GM23338 (cell line): ENCODE results near the gene KAZN. TPM values are rescaled to one million over a fixed set of nuclear protein-coding genes. Genes with fewer than 3 reads are reported as not detected.

Experiments used
- ATAC-seq: fragments of 200-7000 bp; cut with Tn5 transposase; 3 replicates; pipeline ENCODE4 v1.9.1; 2020
- DNase-seq: peaks from one replicate; pipeline ENCODE4 v3.0.0-alpha.2; 2015; ENCODE audit warnings: low spot score
- H2AFZ ChIP-seq: fragments of 200-600 bp; sonication (generic); 2 replicates; pipeline ENCODE4 v1.8.0; 2016; ENCODE audit warnings: antibody characterized with exemption, mild to moderate bottlenecking, moderate library complexity
- H3F3A ChIP-seq: fragments of 200-600 bp; sonication (generic); replicated peaks from 2 replicates; pipeline ENCODE4 v1.8.0; 2017; ENCODE audit warnings: antibody characterized with exemption, mixed run types, low read depth
- H3K27ac ChIP-seq: fragments of 200-600 bp; sonication (generic); 2 replicates; pipeline ENCODE4 v1.6.1; 2016; ENCODE audit warnings: low read depth
- H3K27me3 ChIP-seq: fragments of 200-600 bp; sonication (generic); 2 replicates; pipeline ENCODE4 v1.8.0; 2016; ENCODE audit warnings: mild to moderate bottlenecking, mixed run types, moderate library complexity; ENCODE audit not compliant: insufficient read depth
- H3K36me3 ChIP-seq: fragments of 200-600 bp; sonication (generic); 2 replicates; pipeline ENCODE4 v1.8.0; 2016; ENCODE audit warnings: mild to moderate bottlenecking; ENCODE audit not compliant: insufficient read depth
- H3K4me1 ChIP-seq: fragments of 200-600 bp; sonication (generic); 2 replicates; pipeline ENCODE4 v1.8.0; 2016; ENCODE audit warnings: mild to moderate bottlenecking, moderate library complexity; ENCODE audit not compliant: insufficient read depth
- H3K4me2 ChIP-seq: fragments of 200-600 bp; sonication (generic); 2 replicates; pipeline ENCODE4 v1.7.1; 2017; ENCODE audit warnings: mixed run types
- H3K4me3 ChIP-seq: fragments of 200-600 bp; sonication (generic); 2 replicates; pipeline ENCODE4 v1.6.1; 2016; ENCODE audit warnings: mixed run types
- H3K79me2 ChIP-seq: fragments of 200-600 bp; sonication (generic); replicated peaks from 2 replicates; pipeline ENCODE4 v1.8.0; 2017; ENCODE audit warnings: mild to moderate bottlenecking; ENCODE audit not compliant: insufficient read depth
- H3K9me2 ChIP-seq: fragments of 200-600 bp; sonication (generic); 2 replicates; pipeline ENCODE4 v1.8.0; 2017; ENCODE audit not compliant: insufficient read depth
- H4K20me1 ChIP-seq: fragments of 200-600 bp; sonication (generic); replicated peaks from 2 replicates; pipeline ENCODE4 v1.8.0; 2017; ENCODE audit warnings: mild to moderate bottlenecking; ENCODE audit not compliant: insufficient read depth
- H3K27ac Mint-ChIP-seq: 2 replicates; pipeline ENCODE4 v1.8.0; 2020; ENCODE audit warnings: inconsistent platforms, mild to moderate bottlenecking, moderate library complexity, mixed read lengths
- H3K27me3 Mint-ChIP-seq: 3 replicates; pipeline ENCODE4 v1.8.0; 2022; ENCODE audit warnings: low read depth, mild to moderate bottlenecking, moderate library complexity, mixed read lengths, inconsistent platforms; ENCODE audit not compliant: insufficient read depth, poor library complexity
- H3K36me3 Mint-ChIP-seq: 3 replicates; pipeline ENCODE4 v1.8.0; 2021; ENCODE audit warnings: low read depth, mild to moderate bottlenecking, inconsistent platforms, moderate library complexity, mixed read lengths
- H3K4me1 Mint-ChIP-seq: 3 replicates; pipeline ENCODE4 v1.8.0; 2020; ENCODE audit warnings: mild to moderate bottlenecking, inconsistent platforms, mixed read lengths
- H3K4me3 Mint-ChIP-seq: 3 replicates; pipeline ENCODE4 v1.8.0; 2021; ENCODE audit warnings: moderate library complexity, mild to moderate bottlenecking, inconsistent platforms, mixed read lengths
- H3K9me3 Mint-ChIP-seq: 3 replicates; pipeline ENCODE4 v1.8.0; 2020; ENCODE audit warnings: moderate library complexity, mild to moderate bottlenecking, inconsistent platforms, mixed read lengths
- CREB1 ChIP-seq: fragments of 250-450 bp; sonication (Bioruptor Pico); IDR thresholded peaks from 2 replicates; pipeline ENCODE4 v1.5.0; 2020; ENCODE audit warnings: low read depth, mild to moderate bottlenecking, moderate library complexity
- CTCF ChIP-seq, 2 experiments: fragments of 200-600 bp in 1 of 2; sonication (generic) in 1 of 2; conservative IDR thresholded peaks; 2 replicates each; pipeline versions ENCODE4 v1.5.1 to v1.6.1; 2016 to 2017; ENCODE audit warnings: antibody characterized with exemption in 2 of 2, low read depth in 2 of 2, mild to moderate bottlenecking in 2 of 2, moderate library complexity in 1 of 2
- ETS1 ChIP-seq: IDR thresholded peaks from 2 replicates; pipeline ENCODE4 v1.6.1; 2016; ENCODE audit warnings: antibody characterized with exemption
- EZH2 ChIP-seq: fragments of 200-600 bp; sonication (generic); IDR thresholded peaks from one replicate; pipeline ENCODE4 v1.8.0; 2017; ENCODE audit warnings: antibody characterized with exemption, mild to moderate bottlenecking, low read depth; ENCODE audit not compliant: unreplicated experiment
- EZH2phosphoT487 ChIP-seq: fragments of 200-600 bp; sonication (generic); IDR thresholded peaks from one replicate; pipeline ENCODE4 v1.8.1; 2018; ENCODE audit warnings: antibody characterized with exemption; ENCODE audit not compliant: unreplicated experiment
- JUNB ChIP-seq: IDR thresholded peaks from one replicate; pipeline ENCODE4 v1.6.1; 2016; ENCODE audit warnings: antibody characterized with exemption; ENCODE audit not compliant: unreplicated experiment
- NANOG ChIP-seq: IDR thresholded peaks from 2 replicates; pipeline ENCODE4 v1.6.1; 2016; ENCODE audit warnings: antibody characterized with exemption, borderline replicate concordance
- POLR2AphosphoS5 ChIP-seq: IDR thresholded peaks from 2 replicates; pipeline ENCODE4 v1.6.1; 2016; ENCODE audit warnings: antibody characterized with exemption, low read depth
- REST ChIP-seq: IDR thresholded peaks from one replicate; pipeline ENCODE4 v1.6.1; 2018; ENCODE audit warnings: antibody characterized with exemption; ENCODE audit not compliant: unreplicated experiment
- STAT1 ChIP-seq: IDR thresholded peaks from one replicate; pipeline ENCODE4 v1.6.1; 2016; ENCODE audit warnings: antibody characterized with exemption; ENCODE audit not compliant: unreplicated experiment
- ZNF114 ChIP-seq: fragments of 250-450 bp; sonication (Bioruptor Pico); IDR thresholded peaks from 2 replicates; pipeline ENCODE4 v1.5.0; 2020; ENCODE audit warnings: mild to moderate bottlenecking, moderate library complexity
- ZNF331 ChIP-seq: fragments of 250-450 bp; sonication (Bioruptor Pico); IDR thresholded peaks from 2 replicates; pipeline ENCODE4 v1.5.0; 2020; ENCODE audit warnings: low read depth, mild to moderate bottlenecking, moderate library complexity
- ZNF462 ChIP-seq: fragments of 250-450 bp; sonication (Bioruptor Pico); IDR thresholded peaks from 2 replicates; pipeline ENCODE4 v1.5.0; 2020; ENCODE audit warnings: mild to moderate bottlenecking, moderate library complexity
- polyA plus RNA-seq: library from polyadenylated mRNA; unstranded; fragments of >200 nt; fragmentation: Nextera tagmentation; extraction: Ambion mirVana; gene quantifications from 2 replicates; pipeline ENCODE4 v1.2.1, GENCODE V29; 2016
- total RNA-seq: library from RNA; depleted of rRNA; stranded (reverse); fragments of >200 nt; shearing (Covaris generic); gene quantifications from 2 replicates; pipeline ENCODE4 v1.2.3, GENCODE V29; 2014

Gene KAZN
- total and polyA plus RNA-seq, 2 experiments from 2014 or later, result 9.9 to 15.0 TPM

- ATAC-seq (no peak), DNase-seq (no peak)
- no peak overlapping the region for H2AFZ ChIP-seq
- no peaks in the 10 kb centered on the region for H3K79me2 ChIP-seq
- no peak overlapping the region for H3K27ac ChIP-seq
- Mint-ChIP-seq H3K4me1 (no peaks in the 10 kb centered on the region), H3K36me3 (no peaks in the 10 kb centered on the region; the same call in 2 of the 3 replicates), H3K9me3 (no peaks in the 10 kb centered on the region), H3K27ac (no peak overlapping the region), H3K27me3 (peaks cover 7% of the 10 kb centered on the region), H3K4me3 (no peak overlapping the region)
- no peaks in the 10 kb centered on the region for H3K9me2 ChIP-seq
- no peak overlapping the region for H3K4me3 ChIP-seq
- H3K4me1 ChIP-seq, result no peaks in the 10 kb centered on the region
- no peaks in the 10 kb centered on the region for H3F3A ChIP-seq
- no peak for TF ChIP-seq STAT1
- no peak for TF ChIP-seq POLR2AphosphoS5
- no peak for TF ChIP-seq CREB1 (CRISPR knock-in tag)
- no peak for TF ChIP-seq ETS1
- no peak for TF ChIP-seq EZH2phosphoT487
- TF ChIP-seq JUNB, result no peak
- TF ChIP-seq CTCF (conservative IDR thresholded peaks at IDR 0.05; ENCODE audit: low read depth in 2 of 2), result no peak
- TF ChIP-seq ZNF462 (CRISPR knock-in tag), result no peak
- no peak for TF ChIP-seq EZH2
- no peak for TF ChIP-seq REST
- no peak for TF ChIP-seq ZNF331 (CRISPR knock-in tag)
- no peak for TF ChIP-seq NANOG
- TF ChIP-seq ZNF114, result no peak
- H3K36me3 ChIP-seq, result no peaks in the 10 kb centered on the region
- no peak overlapping the region for H3K4me2 ChIP-seq
- H3K27me3 ChIP-seq, result no peaks in the 10 kb centered on the region
- H4K20me1 ChIP-seq, result no peaks in the 10 kb centered on the region
These were observed 222.0 kb downstream of the KAZN start for GRCh38 chr1:14820295-14821085.
